ENCODE results near the gene IFNAR1.

Gene IFNAR1

GRCh38 chr21:33327326-33327725 is 2.6 kb downstream of the IFNAR1 start:
- ATAC-seq: no peak
- TF ChIP-seq ZC3H10 (CRISPR knock-in tag; IDR thresholded peaks at IDR 0.05) (no peak), TCF4 (CRISPR knock-in tag; IDR thresholded peaks at IDR 0.05; ENCODE audit: borderline replicate concordance) (no peak), SNAI2 (CRISPR knock-in tag; IDR thresholded peaks at IDR 0.05) (no peak), ZNF8 (CRISPR knock-in tag; IDR thresholded peaks at IDR 0.05) (no peak), OSR1 (CRISPR knock-in tag; IDR thresholded peaks at IDR 0.05) (no peak), CSDC2 (CRISPR knock-in tag; IDR thresholded peaks at IDR 0.05) (no peak), RARB (CRISPR knock-in tag; IDR thresholded peaks at IDR 0.05) (no peak), PPARA (CRISPR knock-in tag; IDR thresholded peaks at IDR 0.05; ENCODE audit: borderline replicate concordance) (no peak), ZNF565 (CRISPR knock-in tag; conservative IDR thresholded peaks at IDR 0.05; ENCODE audit: low read depth) (no peak), GLIS3 (CRISPR knock-in tag; IDR thresholded peaks at IDR 0.05) (no peak), CSRNP3 (CRISPR knock-in tag; IDR thresholded peaks at IDR 0.05) (no peak), TOX (CRISPR knock-in tag; IDR thresholded peaks at IDR 0.05; ENCODE audit: borderline replicate concordance) (no peak), PATZ1 (CRISPR knock-in tag; IDR thresholded peaks at IDR 0.05; ENCODE audit: borderline replicate concordance) (no peak), ARNTL (CRISPR knock-in tag; IDR thresholded peaks at IDR 0.05; ENCODE audit: borderline replicate concordance, low read depth) (no peak), ZFP3 (CRISPR knock-in tag; IDR thresholded peaks at IDR 0.05) (no peak), TSHZ2 (CRISPR knock-in tag; IDR thresholded peaks at IDR 0.05) (no peak), ZNF70 (CRISPR knock-in tag; IDR thresholded peaks at IDR 0.05) (no peak), ESRRG (CRISPR knock-in tag; IDR thresholded peaks at IDR 0.05) (no peak), CREB5 (CRISPR knock-in tag; IDR thresholded peaks at IDR 0.05; ENCODE audit: low read depth) (no peak)

GRCh38 chr21:33327792-33328433 is 3.1 kb downstream of the IFNAR1 start:
- no peak for ATAC-seq
- TF ChIP-seq ARNTL (CRISPR knock-in tag; IDR thresholded peaks at IDR 0.05; ENCODE audit: borderline replicate concordance, low read depth): no peak
- TF ChIP-seq OSR1 (CRISPR knock-in tag; IDR thresholded peaks at IDR 0.05): no peak
- TF ChIP-seq ZNF565 (CRISPR knock-in tag; conservative IDR thresholded peaks at IDR 0.05; ENCODE audit: low read depth): no peak
- no peak for TF ChIP-seq ZNF70 (CRISPR knock-in tag; IDR thresholded peaks at IDR 0.05)
- TF ChIP-seq SNAI2 (CRISPR knock-in tag; IDR thresholded peaks at IDR 0.05): no peak
- TF ChIP-seq ZC3H10 (CRISPR knock-in tag; IDR thresholded peaks at IDR 0.05): no peak
- no peak for TF ChIP-seq TCF4 (CRISPR knock-in tag; IDR thresholded peaks at IDR 0.05; ENCODE audit: borderline replicate concordance)
- TF ChIP-seq CSRNP3 (CRISPR knock-in tag; IDR thresholded peaks at IDR 0.05): no peak
- no peak for TF ChIP-seq PATZ1 (CRISPR knock-in tag; IDR thresholded peaks at IDR 0.05; ENCODE audit: borderline replicate concordance)
- no peak for TF ChIP-seq TOX (CRISPR knock-in tag; IDR thresholded peaks at IDR 0.05; ENCODE audit: borderline replicate concordance)
- TF ChIP-seq BACH2 (CRISPR knock-in tag; IDR thresholded peaks at IDR 0.05; ENCODE audit: borderline replicate concordance): no peak
- TF ChIP-seq CSDC2 (CRISPR knock-in tag; IDR thresholded peaks at IDR 0.05): no peak
- no peak for TF ChIP-seq TSHZ2 (CRISPR knock-in tag; IDR thresholded peaks at IDR 0.05)
- TF ChIP-seq ZFP3 (CRISPR knock-in tag; IDR thresholded peaks at IDR 0.05): no peak
- TF ChIP-seq ESRRG (CRISPR knock-in tag; IDR thresholded peaks at IDR 0.05): no peak
- no peak for TF ChIP-seq ZNF8 (CRISPR knock-in tag; IDR thresholded peaks at IDR 0.05)
- no peak for TF ChIP-seq PPARA (CRISPR knock-in tag; IDR thresholded peaks at IDR 0.05; ENCODE audit: borderline replicate concordance)
- TF ChIP-seq POU6F1 (CRISPR knock-in tag; IDR thresholded peaks at IDR 0.05; ENCODE audit: borderline replicate concordance, low read depth): no peak

Measured in SK-N-SH treated with all-trans-retinoic acid at 6 μM for 48 hours (cell line).